HT-29 (cell line): ENCODE results near the gene ADGRF1. TPM values are rescaled to one million over a fixed set of nuclear protein-coding genes. Genes with fewer than 3 reads are reported as not detected.

Experiments
- total RNA-seq: library from RNA; depleted of rRNA; stranded (reverse); fragments of >200 nt; shearing (Covaris generic); gene quantifications from 2 replicates; pipeline ENCODE4 v1.2.3, GENCODE V29; 2014; rRNA removed

The ADGRF1 gene
- total RNA-seq, 1 experiment from 2014 or later = 9.1 TPM

Other genes with a start within 250 kb of the ADGRF1 start
- 0.05 TPM in 1 of 2 replicates, not detected in the other for gene MEP1A, start 248.9 kb downstream of the ADGRF1 start, total RNA-seq
- 0.05 TPM in 1 of 2 replicates, not detected in the other for gene ADGRF5, start 120.4 kb downstream of the ADGRF1 start, total RNA-seq